ENCODE data around the gene PSMB7.

DNA sequence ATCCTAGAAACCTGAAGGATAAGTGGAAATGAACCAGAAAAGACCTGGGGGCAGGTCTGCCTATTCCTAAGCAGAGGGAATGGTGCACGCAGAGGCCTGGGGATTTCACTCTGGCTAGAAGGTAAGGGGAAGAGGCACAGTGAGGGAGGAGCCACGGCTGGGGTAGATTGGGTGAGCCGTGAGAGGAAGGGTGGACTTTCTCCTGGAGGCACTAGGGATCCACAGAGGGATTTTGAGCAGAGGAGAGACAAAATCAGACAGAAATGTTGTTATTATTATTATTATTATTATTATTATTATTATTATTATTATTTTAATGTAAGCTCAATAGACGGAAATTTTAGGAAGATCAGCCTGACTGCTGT lies 32.0 kb upstream of the PSMB7 start:
- TF ChIP-seq, protein P1, sequence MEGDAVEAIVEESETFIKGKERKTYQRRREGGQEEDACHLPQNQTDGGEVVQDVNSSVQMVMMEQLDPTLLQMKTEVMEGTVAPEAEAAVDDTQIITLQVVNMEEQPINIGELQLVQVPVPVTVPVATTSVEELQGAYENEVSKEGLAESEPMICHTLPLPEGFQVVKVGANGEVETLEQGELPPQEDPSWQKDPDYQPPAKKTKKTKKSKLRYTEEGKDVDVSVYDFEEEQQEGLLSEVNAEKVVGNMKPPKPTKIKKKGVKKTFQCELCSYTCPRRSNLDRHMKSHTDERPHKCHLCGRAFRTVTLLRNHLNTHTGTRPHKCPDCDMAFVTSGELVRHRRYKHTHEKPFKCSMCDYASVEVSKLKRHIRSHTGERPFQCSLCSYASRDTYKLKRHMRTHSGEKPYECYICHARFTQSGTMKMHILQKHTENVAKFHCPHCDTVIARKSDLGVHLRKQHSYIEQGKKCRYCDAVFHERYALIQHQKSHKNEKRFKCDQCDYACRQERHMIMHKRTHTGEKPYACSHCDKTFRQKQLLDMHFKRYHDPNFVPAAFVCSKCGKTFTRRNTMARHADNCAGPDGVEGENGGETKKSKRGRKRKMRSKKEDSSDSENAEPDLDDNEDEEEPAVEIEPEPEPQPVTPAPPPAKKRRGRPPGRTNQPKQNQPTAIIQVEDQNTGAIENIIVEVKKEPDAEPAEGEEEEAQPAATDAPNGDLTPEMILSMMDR (conservative IDR thresholded peaks at IDR 0.05 in 1 of 2, IDR thresholded peaks at IDR 0.05 in 1 of 2; ENCODE audit: extremely low read depth in 1 of 2, insufficient read depth in 1 of 2, low read depth in 1 of 2, low read length in 2 of 2) = no peak
- no peak for TF ChIP-seq EZH2 (IDR thresholded peaks at IDR 0.05; ENCODE audit: borderline replicate concordance, low read length)

All from mammary epithelial cell (primary cell).